PFSK-1 (cell line): ENCODE results near the gene RHBDF1.

Source experiments
- FOXP2 ChIP-seq: optimal IDR thresholded peaks from 2 replicates; pipeline ENCODE3; 2011; ENCODE audit warnings: borderline replicate concordance, control low read depth, inconsistent platforms; ENCODE audit not compliant: insufficient read depth; ENCODE audit errors: extremely low read length, extremely low read depth
- POLR2AphosphoS5 ChIP-seq: IDR thresholded peaks from 2 replicates; pipeline ENCODE4 v1.6.1; 2012; ENCODE audit warnings: low read depth, mild to moderate bottlenecking, control low read depth, low read length, moderate library complexity
- REST ChIP-seq, 2 experiments: IDR thresholded peaks; 2 replicates each; pipeline versions ENCODE4 v1.6.1 to v1.8.0; 2011 to 2012; ENCODE audit warnings: low read depth in 2 of 2, low read length in 2 of 2, control low read depth in 1 of 2, inconsistent platforms in 1 of 2, mild to moderate bottlenecking in 1 of 2, moderate library complexity in 1 of 2; ENCODE audit not compliant: insufficient read depth in 1 of 2
- SIN3A ChIP-seq: IDR thresholded peaks from 2 replicates; pipeline ENCODE4 v1.6.1; 2012; ENCODE audit warnings: mild to moderate bottlenecking, low read length, moderate library complexity, borderline replicate concordance; ENCODE audit not compliant: insufficient read depth
- TAF1 ChIP-seq: IDR thresholded peaks from 2 replicates; pipeline ENCODE4 v1.6.1; 2012; ENCODE audit warnings: low read length, control low read depth, borderline replicate concordance; ENCODE audit not compliant: insufficient read depth

DNA sequence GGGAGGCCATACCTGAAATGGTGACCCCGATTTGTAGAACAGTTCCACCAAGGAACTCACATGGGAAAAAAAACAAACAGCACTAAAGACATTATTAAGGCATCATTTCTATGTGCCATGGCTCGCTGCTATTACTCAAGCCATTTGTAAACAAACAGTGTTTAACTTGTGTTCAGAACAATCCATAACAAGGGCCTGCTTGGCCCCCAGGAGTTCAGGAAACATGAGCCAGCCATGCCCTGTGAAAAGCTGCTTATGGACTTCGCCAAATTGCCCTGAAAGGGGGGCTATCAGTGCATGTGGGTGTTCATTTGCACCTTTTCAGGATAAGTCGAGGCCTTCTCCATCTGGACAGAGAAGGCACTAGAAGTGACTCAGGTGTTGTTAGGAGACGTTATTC, 27.0 kb downstream of the RHBDF1 start:
- TF ChIP-seq POLR2AphosphoS5 (no peak), TAF1 (no peak), REST (IDR thresholded peaks at IDR 0.05; ENCODE audit: insufficient read depth in 1 of 2, low read depth in 2 of 2, low read length in 2 of 2) (no peak), SIN3A (no peak), FOXP2 (no peak)
